ENCODE data around the gene LMAN2L.
A peak's percentile ranks its signal among the peaks of the same experiment; 100 is the strongest.

Gene LMAN2L

GRCh38 chr2:96739633-96740428, at the start of gene LMAN2L:
LMAN2L (minus strand) TSS chr2:96740064; CDS start chr2:96740040, 24 bp downstream.
- DNase-seq (ENCODE audit: low read depth, low spot score) = peak; percentile 81
- Histone ChIP-seq H3K9me3 (ENCODE audit: control insufficient read depth, insufficient read depth, low read length) (no peaks in the 10 kb centered on the region), H3K4me1 (ENCODE audit: control insufficient read depth, insufficient read depth, low read length) (no peaks in the 10 kb centered on the region), H3K27me3 (ENCODE audit: control insufficient read depth, insufficient read depth, low read length) (no peaks in the 10 kb centered on the region), H3K36me3 (ENCODE audit: control insufficient read depth, insufficient read depth, low read length) (peaks cover 2% of the 10 kb centered on the region; the same call in 1 of the 2 replicates), H3K27ac (ENCODE audit: low read length) (no peak within 1 kb of the TSS), H3K4me3 (ENCODE audit: low read length) (peak within 1 kb of the TSS; percentile 100)
- WGBS (ENCODE audit: insufficient coverage, insufficient read length) = no CpG with 5 or more reads among the region's 43 CpGs

- WGBS (ENCODE audit: insufficient coverage, insufficient read length) = no CpG with 5 or more reads among the region's 6 CpGs
- no peak overlapping the region for H3K4me3 ChIP-seq (ENCODE audit: low read length)
- no peak for DNase-seq (ENCODE audit: low read depth, low spot score)
- H3K9me3 ChIP-seq (ENCODE audit: control insufficient read depth, insufficient read depth, low read length) = no peaks in the 10 kb centered on the region
- H3K27me3 ChIP-seq (ENCODE audit: control insufficient read depth, insufficient read depth, low read length) = no peaks in the 10 kb centered on the region
- H3K4me1 ChIP-seq (ENCODE audit: control insufficient read depth, insufficient read depth, low read length) = no peaks in the 10 kb centered on the region; the same call in 1 of the 2 replicates
- H3K27ac ChIP-seq (ENCODE audit: low read length) = no peak overlapping the region
- no peaks in the 10 kb centered on the region for H3K36me3 ChIP-seq (ENCODE audit: control insufficient read depth, insufficient read depth, low read length)
These were observed 49.4 kb upstream of the LMAN2L start for GRCh38 chr2:96789245-96789617.

GRCh38 chr2:96788442-96789244, 48.8 kb upstream of the LMAN2L start:
- H3K4me3 ChIP-seq (ENCODE audit: low read length) = no peak overlapping the region
- DNase-seq (ENCODE audit: low read depth, low spot score) = no peak
- H3K27ac ChIP-seq (ENCODE audit: low read length) = no peak overlapping the region
- H3K4me1 ChIP-seq (ENCODE audit: control insufficient read depth, insufficient read depth, low read length) = no peaks in the 10 kb centered on the region; the same call in 1 of the 2 replicates
- no peaks in the 10 kb centered on the region for H3K9me3 ChIP-seq (ENCODE audit: control insufficient read depth, insufficient read depth, low read length)
- H3K36me3 ChIP-seq (ENCODE audit: control insufficient read depth, insufficient read depth, low read length) = no peaks in the 10 kb centered on the region
- no CpG with 5 or more reads among the region's 17 CpGs for WGBS (ENCODE audit: insufficient coverage, insufficient read length)
- no peaks in the 10 kb centered on the region for H3K27me3 ChIP-seq (ENCODE audit: control insufficient read depth, insufficient read depth, low read length)

GRCh38 chr2:96787411-96787810, 47.5 kb upstream of the LMAN2L start:
- no CpG with 5 or more reads among the region's 3 CpGs for WGBS (ENCODE audit: insufficient coverage, insufficient read length)
- Histone ChIP-seq H3K4me3 (ENCODE audit: low read length) (no peak overlapping the region), H3K9me3 (ENCODE audit: control insufficient read depth, insufficient read depth, low read length) (no peaks in the 10 kb centered on the region)

GRCh38 chr2:96783388-96783787, 43.5 kb upstream of the LMAN2L start:
- Histone ChIP-seq H3K27ac (ENCODE audit: low read length) (no peak overlapping the region), H3K4me3 (ENCODE audit: low read length) (no peak overlapping the region), H3K27me3 (ENCODE audit: control insufficient read depth, insufficient read depth, low read length) (no peaks in the 10 kb centered on the region), H3K9me3 (ENCODE audit: control insufficient read depth, insufficient read depth, low read length) (no peaks in the 10 kb centered on the region), H3K4me1 (ENCODE audit: control insufficient read depth, insufficient read depth, low read length) (no peaks in the 10 kb centered on the region), H3K36me3 (ENCODE audit: control insufficient read depth, insufficient read depth, low read length) (no peaks in the 10 kb centered on the region)
- no peak for DNase-seq (ENCODE audit: low read depth, low spot score)
- WGBS (ENCODE audit: insufficient coverage, insufficient read length) = no CpG with 5 or more reads among the region's 4 CpGs

More at GRCh38 chr2:96787411-96787810, 47.5 kb upstream of the LMAN2L start:
- H3K27ac ChIP-seq (ENCODE audit: low read length) = no peak overlapping the region
- no peaks in the 10 kb centered on the region; the same call in 1 of the 2 replicates for H3K4me1 ChIP-seq (ENCODE audit: control insufficient read depth, insufficient read depth, low read length)
- DNase-seq (ENCODE audit: low read depth, low spot score) = no peak
- no peaks in the 10 kb centered on the region for H3K36me3 ChIP-seq (ENCODE audit: control insufficient read depth, insufficient read depth, low read length)
- H3K27me3 ChIP-seq (ENCODE audit: control insufficient read depth, insufficient read depth, low read length) = no peaks in the 10 kb centered on the region

- Histone ChIP-seq H3K36me3 (ENCODE audit: control insufficient read depth, insufficient read depth, low read length) (no peaks in the 10 kb centered on the region), H3K27me3 (ENCODE audit: control insufficient read depth, insufficient read depth, low read length) (no peaks in the 10 kb centered on the region), H3K9me3 (ENCODE audit: control insufficient read depth, insufficient read depth, low read length) (no peaks in the 10 kb centered on the region), H3K4me3 (ENCODE audit: low read length) (no peak overlapping the region), H3K4me1 (ENCODE audit: control insufficient read depth, insufficient read depth, low read length) (0 out of 2 replicates have a peak, but pooled peaks cover 1% of the 10 kb centered on the region), H3K27ac (ENCODE audit: low read length) (no peak overlapping the region)
- no CpG with 5 or more reads among the region's 1 CpG for WGBS (ENCODE audit: insufficient coverage, insufficient read length)
- DNase-seq (ENCODE audit: low read depth, low spot score) = no peak
These were observed 35.3 kb upstream of the LMAN2L start for GRCh38 chr2:96775160-96775559.

GRCh38 chr2:96773922-96774321, 34.1 kb upstream of the LMAN2L start:
- WGBS (ENCODE audit: insufficient coverage, insufficient read length) = no CpG with 5 or more reads among the region's 7 CpGs
- no peak overlapping the region for H3K4me3 ChIP-seq (ENCODE audit: low read length)
- no peaks in the 10 kb centered on the region for H3K36me3 ChIP-seq (ENCODE audit: control insufficient read depth, insufficient read depth, low read length)
- H3K27ac ChIP-seq (ENCODE audit: low read length) = no peak overlapping the region
- H3K9me3 ChIP-seq (ENCODE audit: control insufficient read depth, insufficient read depth, low read length) = no peaks in the 10 kb centered on the region
- DNase-seq (ENCODE audit: low read depth, low spot score) = no peak
- no peaks in the 10 kb centered on the region for H3K27me3 ChIP-seq (ENCODE audit: control insufficient read depth, insufficient read depth, low read length)
- H3K4me1 ChIP-seq (ENCODE audit: control insufficient read depth, insufficient read depth, low read length) = 0 out of 2 replicates have a peak, but pooled peaks cover 1% of the 10 kb centered on the region

- H3K4me1 ChIP-seq (ENCODE audit: control insufficient read depth, insufficient read depth, low read length) = 0 out of 2 replicates have a peak, but pooled peaks cover 1% of the 10 kb centered on the region
- no peaks in the 10 kb centered on the region for H3K27me3 ChIP-seq (ENCODE audit: control insufficient read depth, insufficient read depth, low read length)
- no peaks in the 10 kb centered on the region for H3K36me3 ChIP-seq (ENCODE audit: control insufficient read depth, insufficient read depth, low read length)
- no peak overlapping the region for H3K4me3 ChIP-seq (ENCODE audit: low read length)
- H3K9me3 ChIP-seq (ENCODE audit: control insufficient read depth, insufficient read depth, low read length) = no peaks in the 10 kb centered on the region
- no CpG with 5 or more reads among the region's 12 CpGs for WGBS (ENCODE audit: insufficient coverage, insufficient read length)
- no peak for DNase-seq (ENCODE audit: low read depth, low spot score)
- no peak overlapping the region for H3K27ac ChIP-seq (ENCODE audit: low read length)
These were observed 33.2 kb upstream of the LMAN2L start for GRCh38 chr2:96772903-96773671.

GRCh38 chr2:96771796-96772618, 32.1 kb upstream of the LMAN2L start:
- WGBS (ENCODE audit: insufficient coverage, insufficient read length) = no CpG with 5 or more reads among the region's 20 CpGs
- DNase-seq (ENCODE audit: low read depth, low spot score) = no peak
- Histone ChIP-seq H3K27me3 (ENCODE audit: control insufficient read depth, insufficient read depth, low read length) (no peaks in the 10 kb centered on the region), H3K27ac (ENCODE audit: low read length) (no peak overlapping the region), H3K4me1 (ENCODE audit: control insufficient read depth, insufficient read depth, low read length) (0 out of 2 replicates have a peak, but pooled peaks cover 1% of the 10 kb centered on the region), H3K36me3 (ENCODE audit: control insufficient read depth, insufficient read depth, low read length) (no peaks in the 10 kb centered on the region), H3K9me3 (ENCODE audit: control insufficient read depth, insufficient read depth, low read length) (no peaks in the 10 kb centered on the region), H3K4me3 (ENCODE audit: low read length) (no peak overlapping the region)

All from iPS DF 6.9 (cell line).